Measurements from ENCODE around the gene HGD. TPM values are rescaled to one million over a fixed set of nuclear protein-coding genes. Genes with fewer than 3 reads are reported as not detected.
"Not testable (repeated sequence)": the region's sequence is repeated elsewhere in the genome, so short reads cannot be mapped to it uniquely, and the experiment has no call there.

Gene HGD
- total and polyA plus RNA-seq, 9 donors = 0.09 to 1.1 (median 0.43) TPM; not detected in 2

DNA sequence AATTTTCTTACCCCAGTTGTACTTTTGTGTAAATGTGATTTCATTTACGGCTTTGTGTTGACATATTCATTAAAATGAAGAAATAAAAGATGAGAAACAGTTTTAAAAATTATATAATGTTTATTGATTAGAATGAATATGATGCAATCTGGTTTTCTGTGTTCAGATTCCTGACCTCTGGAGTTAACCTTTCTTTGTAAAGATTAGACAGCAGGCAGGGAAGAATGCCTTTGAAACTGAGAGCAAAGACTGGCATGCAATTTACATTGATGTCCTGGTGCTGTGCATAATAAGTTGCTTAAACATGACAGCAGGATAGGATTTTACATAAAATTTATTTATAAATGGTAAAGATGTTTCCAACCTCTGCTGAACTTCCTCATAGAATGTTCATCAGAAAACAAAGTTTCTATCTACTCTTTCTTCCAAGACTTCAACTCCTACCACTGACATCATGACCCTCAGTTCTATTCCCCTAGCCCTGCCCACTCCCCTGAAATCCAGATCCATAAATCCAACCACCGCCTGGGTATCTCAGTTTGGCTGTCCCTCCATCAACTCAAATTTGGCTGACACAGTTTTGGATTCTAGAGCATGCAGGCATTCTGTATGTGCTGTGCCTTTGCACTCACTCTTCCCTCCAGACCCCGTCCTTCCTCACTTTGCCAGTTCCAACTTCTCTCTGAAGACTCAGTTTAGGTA is 1.7 kb downstream of the HGD start:
- H3K4me3 ChIP-seq (ENCODE audit: low read length) = no peak overlapping the region
- H3K27me3 ChIP-seq (ENCODE audit: control insufficient read depth, insufficient read depth, low read length) = no peaks in the 10 kb centered on the region
- peaks cover 6% of the 10 kb centered on the region for H3K4me1 ChIP-seq (ENCODE audit: control insufficient read depth, insufficient read depth, low read length)
- no peak overlapping the region for H3K27ac ChIP-seq (ENCODE audit: low read length)
- peaks cover 3% of the 10 kb centered on the region for H3K9me3 ChIP-seq (replicated peaks; ENCODE audit: control insufficient read depth, low read depth, low read length)
- H3K36me3 ChIP-seq (ENCODE audit: control insufficient read depth, insufficient read depth, low read length) = no peaks in the 10 kb centered on the region
- DNase-seq = no peak
- WGBS (ENCODE audit: insufficient coverage) = 100% methylated on average over 1 of the region's 3 CpGs

- Histone ChIP-seq H3K36me3 (ENCODE audit: control insufficient read depth, insufficient read depth, low read length) (no peaks in the 10 kb centered on the region), H3K4me3 (ENCODE audit: low read length) (no peak overlapping the region), H3K9me3 (replicated peaks; ENCODE audit: control insufficient read depth, low read depth, low read length) (peaks cover 3% of the 10 kb centered on the region), H3K4me1 (ENCODE audit: control insufficient read depth, insufficient read depth, low read length) (peaks cover 6% of the 10 kb centered on the region), H3K27me3 (ENCODE audit: control insufficient read depth, insufficient read depth, low read length) (no peaks in the 10 kb centered on the region), H3K27ac (ENCODE audit: low read length) (no peak overlapping the region)
- no peak for DNase-seq
- no CpG with 5 or more reads among the region's 3 CpGs for WGBS (ENCODE audit: insufficient coverage)
Measured at GRCh38 chr3:120678984-120679383, 3.1 kb downstream of the HGD start.

DNA sequence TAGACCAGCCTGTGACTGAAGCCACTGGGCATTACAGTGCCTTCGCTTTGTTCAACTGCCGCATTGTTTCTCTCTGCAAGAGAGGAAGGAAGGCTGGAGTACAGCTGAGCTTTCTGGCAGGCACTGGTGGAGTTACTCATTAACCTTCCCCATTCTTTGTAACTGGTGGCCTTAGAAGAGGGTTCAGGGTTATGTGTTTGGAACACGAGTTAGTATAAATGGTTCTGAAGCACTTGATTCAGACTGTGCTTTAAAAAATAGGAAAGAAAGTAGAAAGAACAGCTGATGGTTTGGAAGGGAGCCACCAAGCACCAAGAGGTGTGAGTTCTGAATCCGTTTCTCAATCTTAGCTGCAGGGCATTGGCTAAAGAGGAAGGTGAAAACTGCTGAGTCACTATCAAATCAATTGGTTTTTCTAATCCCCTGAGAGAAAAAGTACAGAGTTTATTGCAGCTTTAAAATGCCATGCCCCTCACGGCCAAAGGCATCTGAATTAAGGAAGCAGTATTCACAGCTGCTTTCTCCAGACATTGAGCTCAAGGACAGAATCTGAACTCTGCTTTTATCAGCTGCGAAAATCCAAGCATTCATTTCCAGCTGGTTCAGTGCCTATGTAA is 3.6 kb downstream of the HGD start:
- DNase-seq = peak; percentile 47
- Histone ChIP-seq H3K4me1 (ENCODE audit: control insufficient read depth, insufficient read depth, low read length) (peaks cover 6% of the 10 kb centered on the region), H3K9me3 (replicated peaks; ENCODE audit: control insufficient read depth, low read depth, low read length) (peaks cover 3% of the 10 kb centered on the region), H3K27me3 (ENCODE audit: control insufficient read depth, insufficient read depth, low read length) (no peaks in the 10 kb centered on the region), H3K27ac (ENCODE audit: low read length) (no peak overlapping the region), H3K4me3 (ENCODE audit: low read length) (no peak overlapping the region), H3K36me3 (ENCODE audit: control insufficient read depth, insufficient read depth, low read length) (no peaks in the 10 kb centered on the region)
- WGBS (ENCODE audit: insufficient coverage) = 8% methylated on average over 2 of the region's 6 CpGs

DNA sequence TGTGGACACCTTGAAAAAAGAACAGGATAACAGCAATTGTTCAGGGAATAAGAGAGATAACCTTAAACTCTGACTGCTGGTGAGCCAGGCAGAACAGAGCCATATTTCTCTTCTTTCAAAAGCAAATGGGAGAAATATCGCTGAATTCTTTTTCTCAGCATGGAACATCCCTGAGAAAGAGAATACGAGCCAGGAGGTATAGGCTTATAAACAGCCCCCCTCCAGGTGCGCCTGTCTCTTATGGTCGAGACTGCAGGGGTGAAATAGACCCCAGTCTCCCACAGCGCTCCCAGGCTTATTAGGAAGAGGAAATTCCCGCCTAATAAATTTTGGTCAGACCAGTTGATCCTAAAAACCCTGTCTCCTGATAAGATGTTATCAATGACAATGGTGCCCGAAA is 4.8 kb downstream of the HGD start:
- not testable (repeated sequence) for H3K36me3 ChIP-seq (ENCODE audit: control insufficient read depth, insufficient read depth, low read length); DNase-seq; H3K4me1 ChIP-seq (ENCODE audit: control insufficient read depth, insufficient read depth, low read length); H3K27ac ChIP-seq (ENCODE audit: low read length); H3K27me3 ChIP-seq (ENCODE audit: control insufficient read depth, insufficient read depth, low read length); H3K9me3 ChIP-seq (replicated peaks; ENCODE audit: control insufficient read depth, low read depth, low read length); H3K4me3 ChIP-seq (ENCODE audit: low read length)
- WGBS (ENCODE audit: insufficient coverage) = no CpG with 5 or more reads among the region's 7 CpGs

DNA sequence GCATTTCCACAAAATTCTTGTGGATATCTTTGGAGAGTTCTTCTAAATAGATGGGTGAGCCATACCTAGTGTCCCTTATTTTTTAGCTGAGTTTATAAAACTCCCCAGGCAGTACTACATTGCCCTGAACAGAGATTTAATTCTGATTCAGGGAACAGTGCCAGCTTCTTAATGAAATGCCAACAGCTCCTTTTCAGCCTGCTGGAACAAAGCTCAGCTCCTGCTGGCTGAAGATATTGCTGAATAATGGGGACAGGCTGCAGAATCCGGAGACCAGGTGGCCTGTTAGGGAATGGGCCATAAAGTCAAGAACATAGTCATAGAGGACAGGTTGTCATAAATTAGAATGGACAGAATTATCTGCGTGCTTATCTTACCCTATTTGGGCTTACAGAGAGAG is 8.9 kb downstream of the HGD start:
- H3K4me1 ChIP-seq (ENCODE audit: control insufficient read depth, insufficient read depth, low read length) = peaks cover under 1% of the 10 kb centered on the region
- no peaks in the 10 kb centered on the region for H3K27me3 ChIP-seq (ENCODE audit: control insufficient read depth, insufficient read depth, low read length)
- no peak for DNase-seq
- H3K9me3 ChIP-seq (replicated peaks; ENCODE audit: control insufficient read depth, low read depth, low read length) = no peaks in the 10 kb centered on the region
- H3K36me3 ChIP-seq (ENCODE audit: control insufficient read depth, insufficient read depth, low read length) = no peaks in the 10 kb centered on the region
- no peak overlapping the region for H3K4me3 ChIP-seq (ENCODE audit: low read length)
- no peak overlapping the region for H3K27ac ChIP-seq (ENCODE audit: low read length)
- 56% methylated on average over 1 of the region's 2 CpGs for WGBS (ENCODE audit: insufficient coverage)

DNA sequence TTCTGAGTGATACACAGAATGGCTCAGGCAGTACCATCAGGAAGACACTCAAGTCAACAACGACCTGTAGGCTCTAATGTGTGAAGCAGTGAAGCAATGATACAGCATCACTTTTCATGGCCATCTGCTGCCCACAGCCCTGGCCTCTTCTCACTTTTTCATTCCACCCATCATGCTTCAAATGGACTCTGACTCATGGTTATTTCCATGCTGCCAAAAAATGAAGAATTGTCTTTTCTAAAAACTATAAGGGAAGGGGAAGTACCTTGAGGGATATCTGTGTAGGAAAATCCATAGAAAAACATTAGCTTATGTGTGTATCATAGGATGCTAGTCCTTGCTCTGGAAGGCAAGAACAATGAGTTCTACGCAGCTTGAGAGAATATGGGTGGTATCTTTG is 11.5 kb downstream of the HGD start:
- H3K4me1 ChIP-seq (ENCODE audit: control insufficient read depth, insufficient read depth, low read length) = no peaks in the 10 kb centered on the region
- no peak overlapping the region for H3K4me3 ChIP-seq (ENCODE audit: low read length)
- H3K27ac ChIP-seq (ENCODE audit: low read length) = no peak overlapping the region
- no CpG with 5 or more reads among the region's 2 CpGs for WGBS (ENCODE audit: insufficient coverage)
- no peaks in the 10 kb centered on the region for H3K9me3 ChIP-seq (replicated peaks; ENCODE audit: control insufficient read depth, low read depth, low read length)
- H3K36me3 ChIP-seq (ENCODE audit: control insufficient read depth, insufficient read depth, low read length) = no peaks in the 10 kb centered on the region
- no peaks in the 10 kb centered on the region for H3K27me3 ChIP-seq (ENCODE audit: control insufficient read depth, insufficient read depth, low read length)
- DNase-seq = no peak

- no peaks in the 10 kb centered on the region for H3K9me3 ChIP-seq (replicated peaks; ENCODE audit: control insufficient read depth, low read depth, low read length)
- no peak overlapping the region for H3K4me3 ChIP-seq (ENCODE audit: low read length)
- H3K4me1 ChIP-seq (ENCODE audit: control insufficient read depth, insufficient read depth, low read length) = no peaks in the 10 kb centered on the region
- H3K27ac ChIP-seq (ENCODE audit: low read length) = no peak overlapping the region
- no peaks in the 10 kb centered on the region for H3K27me3 ChIP-seq (ENCODE audit: control insufficient read depth, insufficient read depth, low read length)
- no peaks in the 10 kb centered on the region for H3K36me3 ChIP-seq (ENCODE audit: control insufficient read depth, insufficient read depth, low read length)
- no peak for DNase-seq
Measured at GRCh38 chr3:120664926-120665325, 17.1 kb downstream of the HGD start.

DNA sequence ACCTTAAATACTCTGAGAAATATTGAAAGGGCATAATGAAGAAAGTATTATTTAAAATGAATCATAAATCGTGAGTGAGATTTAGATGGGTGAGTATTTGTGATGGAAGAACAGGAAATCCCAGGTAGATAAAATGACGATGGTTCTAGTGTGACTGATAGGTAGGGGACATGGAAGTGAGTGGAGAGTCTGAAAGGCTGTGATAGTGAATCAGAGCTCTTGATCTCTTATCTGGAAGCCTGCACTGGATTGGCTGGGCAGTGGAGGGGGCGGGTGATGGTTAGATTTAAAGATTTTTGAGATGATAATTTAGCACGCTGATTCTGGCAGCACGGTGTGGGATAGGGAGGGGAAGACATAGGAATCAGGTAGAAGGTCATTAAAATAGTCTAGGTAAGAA is 20.1 kb downstream of the HGD start:
- Histone ChIP-seq H3K4me1 (ENCODE audit: control insufficient read depth, insufficient read depth, low read length) (no peaks in the 10 kb centered on the region), H3K27me3 (ENCODE audit: control insufficient read depth, insufficient read depth, low read length) (no peaks in the 10 kb centered on the region), H3K4me3 (ENCODE audit: low read length) (no peak overlapping the region), H3K27ac (ENCODE audit: low read length) (no peak overlapping the region), H3K9me3 (replicated peaks; ENCODE audit: control insufficient read depth, low read depth, low read length) (no peaks in the 10 kb centered on the region), H3K36me3 (ENCODE audit: control insufficient read depth, insufficient read depth, low read length) (no peaks in the 10 kb centered on the region)
- WGBS (ENCODE audit: insufficient coverage) = 59% methylated on average over 5 of the region's 5 CpGs
- no peak for DNase-seq

- H3K4me1 ChIP-seq (ENCODE audit: control insufficient read depth, insufficient read depth, low read length) = no peaks in the 10 kb centered on the region
Measured at GRCh38 chr3:120661106-120661905, 20.7 kb downstream of the HGD start.

GRCh38 chr3:120659834-120660233 is 22.2 kb downstream of the HGD start:
- 92% methylated on average over 2 of the region's 2 CpGs for WGBS (ENCODE audit: insufficient coverage)

More at GRCh38 chr3:120661106-120661905, 20.7 kb downstream of the HGD start:
- Histone ChIP-seq H3K27ac (ENCODE audit: low read length) (no peak overlapping the region), H3K9me3 (replicated peaks; ENCODE audit: control insufficient read depth, low read depth, low read length) (no peaks in the 10 kb centered on the region), H3K36me3 (ENCODE audit: control insufficient read depth, insufficient read depth, low read length) (no peaks in the 10 kb centered on the region), H3K4me3 (ENCODE audit: low read length) (no peak overlapping the region), H3K27me3 (ENCODE audit: control insufficient read depth, insufficient read depth, low read length) (no peaks in the 10 kb centered on the region)
- 0% methylated on average over 1 of the region's 2 CpGs for WGBS (ENCODE audit: insufficient coverage)
- peak; percentile 79 for DNase-seq

More at GRCh38 chr3:120659834-120660233, 22.2 kb downstream of the HGD start:
- no peaks in the 10 kb centered on the region for H3K36me3 ChIP-seq (ENCODE audit: control insufficient read depth, insufficient read depth, low read length)
- H3K27ac ChIP-seq (ENCODE audit: low read length) = no peak overlapping the region
- no peak overlapping the region for H3K4me3 ChIP-seq (ENCODE audit: low read length)
- no peaks in the 10 kb centered on the region for H3K9me3 ChIP-seq (replicated peaks; ENCODE audit: control insufficient read depth, low read depth, low read length)
- H3K4me1 ChIP-seq (ENCODE audit: control insufficient read depth, insufficient read depth, low read length) = no peaks in the 10 kb centered on the region
- DNase-seq = no peak
- no peaks in the 10 kb centered on the region for H3K27me3 ChIP-seq (ENCODE audit: control insufficient read depth, insufficient read depth, low read length)
